PFSK-1 (cell line): ENCODE results near the gene LY6G5C.

Experiments used
- FOXP2 ChIP-seq: optimal IDR thresholded peaks from 2 replicates; pipeline ENCODE3; 2011; ENCODE audit warnings: borderline replicate concordance, control low read depth, inconsistent platforms; ENCODE audit not compliant: insufficient read depth; ENCODE audit errors: extremely low read length, extremely low read depth
- POLR2AphosphoS5 ChIP-seq: IDR thresholded peaks from 2 replicates; pipeline ENCODE4 v1.6.1; 2012; ENCODE audit warnings: low read depth, mild to moderate bottlenecking, control low read depth, low read length, moderate library complexity
- REST ChIP-seq, 2 experiments: IDR thresholded peaks; 2 replicates each; pipeline versions ENCODE4 v1.6.1 to v1.8.0; 2011 to 2012; ENCODE audit warnings: low read depth in 2 of 2, low read length in 2 of 2, control low read depth in 1 of 2, inconsistent platforms in 1 of 2, mild to moderate bottlenecking in 1 of 2, moderate library complexity in 1 of 2; ENCODE audit not compliant: insufficient read depth in 1 of 2
- SIN3A ChIP-seq: IDR thresholded peaks from 2 replicates; pipeline ENCODE4 v1.6.1; 2012; ENCODE audit warnings: mild to moderate bottlenecking, low read length, moderate library complexity, borderline replicate concordance; ENCODE audit not compliant: insufficient read depth
- TAF1 ChIP-seq: IDR thresholded peaks from 2 replicates; pipeline ENCODE4 v1.6.1; 2012; ENCODE audit warnings: low read length, control low read depth, borderline replicate concordance; ENCODE audit not compliant: insufficient read depth

- TF ChIP-seq REST (IDR thresholded peaks at IDR 0.05; ENCODE audit: insufficient read depth in 1 of 2, low read depth in 2 of 2, low read length in 2 of 2) (peak in 1 of 2 experiments; percentile 46; a peak in 1 of 4 replicates), SIN3A (no peak), POLR2AphosphoS5 (no peak), TAF1 (no peak), FOXP2 (no peak)
Measured at GRCh38 chr6:31657406-31658157, 23.3 kb downstream of the LY6G5C start.
